IgD-negative memory B cell (primary cell): ENCODE results near the gene DNAJC1. TPM values are rescaled to one million over a fixed set of nuclear protein-coding genes. Genes with fewer than 3 reads are reported as not detected.
"Not testable (repeated sequence)": the region's sequence is repeated elsewhere in the genome, so short reads cannot be mapped to it uniquely, and the experiment has no call there.

Source experiments
- H3K27ac Mint-ChIP-seq, 3 donors: one replicate each; pipeline ENCODE4 v1.8.0; 2020 to 2022; ENCODE audit warnings: mild to moderate bottlenecking in 3 of 3, mixed read lengths in 3 of 3, moderate library complexity in 1 of 3
- H3K27me3 Mint-ChIP-seq: one replicate; pipeline ENCODE4 v1.8.0; 2021; ENCODE audit warnings: mixed read lengths
- H3K36me3 Mint-ChIP-seq: one replicate; pipeline ENCODE4 v1.8.0; 2020; ENCODE audit warnings: mild to moderate bottlenecking, mixed read lengths
- H3K4me1 Mint-ChIP-seq, 3 donors: one replicate each; pipeline ENCODE4 v1.8.0; 2020 to 2022; ENCODE audit warnings: mixed read lengths in 3 of 3, mild to moderate bottlenecking in 1 of 3
- H3K4me3 Mint-ChIP-seq, 4 donors: one replicate each; pipeline ENCODE4 v1.8.0; 2020 to 2022; ENCODE audit warnings: mild to moderate bottlenecking in 4 of 4, mixed read lengths in 4 of 4, moderate library complexity in 3 of 4
- H3K9me3 Mint-ChIP-seq, 3 donors: one replicate each; pipeline ENCODE4 v1.8.0; 2020 to 2021; ENCODE audit warnings: mixed read lengths in 3 of 3, mild to moderate bottlenecking in 1 of 3
- polyA plus RNA-seq: library from polyadenylated mRNA; unstranded; fragments of 300-500 nt; fragmentation: Illumina TruSeq; gene quantifications from one replicate; pipeline ENCODE4 v1.2.3, GENCODE V29; 2021

Gene DNAJC1
- polyA plus RNA-seq, result 17.9 TPM

- H3K4me3 Mint-ChIP-seq, result peak within 1 kb of the TSS; percentile 88 to 99 (median 97)
- H3K4me1 Mint-ChIP-seq, result peaks cover 23 to 34% (median 24%) of the 10 kb centered on the region in 3 donors
- H3K27ac Mint-ChIP-seq, result peak within 1 kb of the TSS; percentile 96 to 98 (median 97)
- peaks cover 0 to 2% (median 0%) of the 10 kb centered on the region in 3 donors for H3K9me3 Mint-ChIP-seq
- H3K36me3 Mint-ChIP-seq, result peaks cover 2% of the 10 kb centered on the region
- H3K27me3 Mint-ChIP-seq, result peaks cover 2% of the 10 kb centered on the region
Measured at GRCh38 chr10:22003177-22003963, at the start of gene DNAJC1. Gene DNAJC1 (minus strand): TSS chr10:22003730. CDS start chr10:22003434, 296 bp downstream.

GRCh38 chr10:22053048-22053447, 49.5 kb upstream of the DNAJC1 start:
- peaks cover 0 to 2% (median 1%) of the 10 kb centered on the region in 3 donors for H3K9me3 Mint-ChIP-seq
- H3K27me3 Mint-ChIP-seq, result peaks cover 6% of the 10 kb centered on the region
- no peak overlapping the region for H3K4me3 Mint-ChIP-seq
- H3K27ac Mint-ChIP-seq, result no peak overlapping the region
- H3K36me3 Mint-ChIP-seq, result peaks cover 2% of the 10 kb centered on the region
- H3K4me1 Mint-ChIP-seq, result no peaks in the 10 kb centered on the region

- no peak overlapping the region for H3K4me3 Mint-ChIP-seq
- no peak overlapping the region for H3K27ac Mint-ChIP-seq
- H3K4me1 Mint-ChIP-seq, result no peaks in the 10 kb centered on the region
- peaks cover 2% of the 10 kb centered on the region for H3K36me3 Mint-ChIP-seq
- H3K9me3 Mint-ChIP-seq, result peaks cover 0 to 2% (median 0%) of the 10 kb centered on the region in 3 donors
- H3K27me3 Mint-ChIP-seq, result no peaks in the 10 kb centered on the region
Measured at GRCh38 chr10:22049635-22050034, 46.1 kb upstream of the DNAJC1 start.

GRCh38 chr10:22047812-22048211, 44.3 kb upstream of the DNAJC1 start:
- Mint-ChIP-seq H3K36me3 (peaks cover 2% of the 10 kb centered on the region), H3K27ac (no peak overlapping the region), H3K27me3 (no peaks in the 10 kb centered on the region), H3K4me3 (no peak overlapping the region), H3K9me3 (no peaks in the 10 kb centered on the region), H3K4me1 (no peaks in the 10 kb centered on the region)

- Mint-ChIP-seq H3K4me1 (no peaks in the 10 kb centered on the region), H3K9me3 (no peaks in the 10 kb centered on the region), H3K4me3 (no peak overlapping the region), H3K27ac (no peak overlapping the region), H3K27me3 (peaks cover 21% of the 10 kb centered on the region), H3K36me3 (no peaks in the 10 kb centered on the region)
Measured at GRCh38 chr10:22043327-22043633, 39.8 kb upstream of the DNAJC1 start.

GRCh38 chr10:22042557-22043326, 39.2 kb upstream of the DNAJC1 start:
- Mint-ChIP-seq H3K27ac (no peak overlapping the region), H3K36me3 (no peaks in the 10 kb centered on the region), H3K4me3 (no peak overlapping the region), H3K27me3 (peaks cover 21% of the 10 kb centered on the region), H3K9me3 (no peaks in the 10 kb centered on the region), H3K4me1 (no peaks in the 10 kb centered on the region)

GRCh38 chr10:22034333-22034732, 30.8 kb upstream of the DNAJC1 start:
- Mint-ChIP-seq H3K4me1 (no peaks in the 10 kb centered on the region), H3K36me3 (no peaks in the 10 kb centered on the region), H3K27me3 (peaks cover 17% of the 10 kb centered on the region)

GRCh38 chr10:22032268-22032667, 28.7 kb upstream of the DNAJC1 start:
- not testable (repeated sequence) for H3K4me1 Mint-ChIP-seq, H3K36me3 Mint-ChIP-seq, H3K4me3 Mint-ChIP-seq, H3K27ac Mint-ChIP-seq
- H3K9me3 Mint-ChIP-seq, result peaks cover 5 to 22% (median 10%) of the 10 kb centered on the region in 3 donors
- peaks cover 20% of the 10 kb centered on the region for H3K27me3 Mint-ChIP-seq

More at GRCh38 chr10:22034333-22034732, 30.8 kb upstream of the DNAJC1 start:
- Mint-ChIP-seq H3K27ac (no peak overlapping the region), H3K9me3 (peaks cover 5 to 22% (median 8%) of the 10 kb centered on the region in 3 donors), H3K4me3 (no peak overlapping the region)

- no peaks in the 10 kb centered on the region for H3K36me3 Mint-ChIP-seq
- H3K27me3 Mint-ChIP-seq, result peaks cover 12% of the 10 kb centered on the region
- no peak overlapping the region for H3K4me3 Mint-ChIP-seq
- no peak overlapping the region for H3K27ac Mint-ChIP-seq
- no peaks in the 10 kb centered on the region for H3K4me1 Mint-ChIP-seq
- H3K9me3 Mint-ChIP-seq, result peaks cover 2 to 16% (median 10%) of the 10 kb centered on the region in 3 donors
Measured at GRCh38 chr10:22030421-22030820, 26.9 kb upstream of the DNAJC1 start.

- Mint-ChIP-seq H3K27ac (no peak overlapping the region), H3K9me3 (peaks cover 0 to 10% (median 5%) of the 10 kb centered on the region in 3 donors), H3K27me3 (peaks cover 7% of the 10 kb centered on the region), H3K36me3 (no peaks in the 10 kb centered on the region), H3K4me3 (no peak overlapping the region), H3K4me1 (no peaks in the 10 kb centered on the region)
Measured at GRCh38 chr10:22029445-22030236, 26.1 kb upstream of the DNAJC1 start.

GRCh38 chr10:22027364-22028238, 24.1 kb upstream of the DNAJC1 start:
- H3K4me3 Mint-ChIP-seq, result no peak overlapping the region
- no peaks in the 10 kb centered on the region for H3K36me3 Mint-ChIP-seq
- H3K27me3 Mint-ChIP-seq, result peaks cover 7% of the 10 kb centered on the region
- H3K9me3 Mint-ChIP-seq, result peaks cover 0 to 7% (median 5%) of the 10 kb centered on the region in 3 donors
- peaks cover under 1 to 4% (median 4%) of the 10 kb centered on the region in 3 donors for H3K4me1 Mint-ChIP-seq
- no peak overlapping the region for H3K27ac Mint-ChIP-seq

GRCh38 chr10:22026287-22026686, 22.8 kb upstream of the DNAJC1 start:
- Mint-ChIP-seq H3K4me3 (no peak overlapping the region), H3K9me3 (peaks cover 0 to 5% (median 3%) of the 10 kb centered on the region in 3 donors), H3K4me1 (peaks cover 6 to 12% (median 11%) of the 10 kb centered on the region in 3 donors), H3K27ac (no peak overlapping the region), H3K27me3 (peaks cover 7% of the 10 kb centered on the region), H3K36me3 (no peaks in the 10 kb centered on the region)

GRCh38 chr10:22023508-22023907, 20.0 kb upstream of the DNAJC1 start:
- peaks cover 2 to 5% (median 3%) of the 10 kb centered on the region in 3 donors for H3K9me3 Mint-ChIP-seq
- H3K27ac Mint-ChIP-seq, result no peak overlapping the region
- peak overlapping the region in 1 of 4 donors; percentile 91 for H3K4me3 Mint-ChIP-seq
- peaks cover 6 to 12% (median 11%) of the 10 kb centered on the region in 3 donors for H3K4me1 Mint-ChIP-seq
- peaks cover 3% of the 10 kb centered on the region for H3K27me3 Mint-ChIP-seq
- H3K36me3 Mint-ChIP-seq, result no peaks in the 10 kb centered on the region
